Fibroblast of villous mesenchyme (primary cell): ENCODE measurements around the gene TIMELESS. TPM values are rescaled to one million over a fixed set of nuclear protein-coding genes. Genes with fewer than 3 reads are reported as not detected.

Experiments used
- DNase-seq: peaks from one replicate; pipeline ENCODE4 v3.0.0-alpha.2; 2010; ENCODE audit warnings: low read depth
- H3K4me3 ChIP-seq: 2 replicates; pipeline ENCODE4 v1.5.1; 2011; ENCODE audit warnings: low read depth, mild to moderate bottlenecking, low read length
- CTCF ChIP-seq: IDR thresholded peaks from 2 replicates; pipeline ENCODE4 v1.5.1; 2012; ENCODE audit warnings: low read depth, mild to moderate bottlenecking, low read length; ENCODE audit not compliant: insufficient read depth
- total RNA-seq: library from RNA; depleted of rRNA; stranded (reverse); fragments of >200 nt; gene quantifications from 2 replicates; pipeline ENCODE4 v1.2.3, GENCODE V29; 2012

The TIMELESS gene
- total RNA-seq, 1 donor, result 7.8 TPM

DNA sequence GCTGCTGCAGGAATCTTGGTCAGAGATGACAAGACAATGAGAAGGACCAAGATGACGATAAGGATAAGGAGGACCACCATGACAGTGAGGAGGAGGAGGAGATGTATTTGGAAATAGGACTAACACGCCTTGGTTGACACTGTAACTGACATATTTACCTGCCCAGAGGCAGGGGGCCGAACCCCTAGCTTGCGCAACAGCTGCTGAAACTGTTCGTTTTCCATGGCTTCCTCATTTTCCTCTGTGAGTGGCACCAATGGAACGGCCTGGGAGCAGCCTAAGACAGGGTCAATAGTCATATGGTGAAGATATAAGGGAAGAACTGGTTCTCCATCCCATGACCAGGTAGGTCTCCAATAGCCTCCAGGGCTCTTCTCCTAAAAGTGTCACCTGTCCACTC, 28.8 kb downstream of the TIMELESS start:
- no peak for TF ChIP-seq CTCF
- no peak for DNase-seq
- no peak overlapping the region for H3K4me3 ChIP-seq

DNA sequence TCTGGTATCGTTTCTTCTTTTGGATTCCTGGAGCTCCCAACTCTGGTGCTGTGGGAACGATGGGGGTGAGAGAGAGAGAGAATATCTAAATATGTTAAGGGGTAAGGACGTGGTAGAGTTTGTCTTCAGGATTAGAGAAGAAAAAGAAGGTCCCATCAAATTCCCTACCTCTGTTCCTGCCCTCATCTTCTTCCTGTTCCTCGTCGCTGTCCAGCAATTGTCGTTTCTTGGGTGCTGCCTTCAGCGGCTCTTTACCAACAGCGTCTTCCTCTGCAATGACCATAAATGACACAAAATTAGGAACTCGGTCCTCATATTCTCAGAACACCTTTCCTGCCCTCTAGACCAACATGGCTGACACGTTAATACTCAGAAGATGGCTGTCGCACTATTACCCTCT, 31.5 kb downstream of the TIMELESS start:
- TF ChIP-seq CTCF, result no peak
- no peak overlapping the region for H3K4me3 ChIP-seq
- DNase-seq, result no peak

GRCh38 chr12:56414401-56414800, 34.8 kb downstream of the TIMELESS start:
- no peak for TF ChIP-seq CTCF

GRCh38 chr12:56413392-56413791, 35.8 kb downstream of the TIMELESS start:
- no peak for TF ChIP-seq CTCF
- H3K4me3 ChIP-seq, result no peak overlapping the region
- no peak for DNase-seq

More at GRCh38 chr12:56414401-56414800, 34.8 kb downstream of the TIMELESS start:
- DNase-seq, result no peak
- H3K4me3 ChIP-seq, result no peak overlapping the region

DNA sequence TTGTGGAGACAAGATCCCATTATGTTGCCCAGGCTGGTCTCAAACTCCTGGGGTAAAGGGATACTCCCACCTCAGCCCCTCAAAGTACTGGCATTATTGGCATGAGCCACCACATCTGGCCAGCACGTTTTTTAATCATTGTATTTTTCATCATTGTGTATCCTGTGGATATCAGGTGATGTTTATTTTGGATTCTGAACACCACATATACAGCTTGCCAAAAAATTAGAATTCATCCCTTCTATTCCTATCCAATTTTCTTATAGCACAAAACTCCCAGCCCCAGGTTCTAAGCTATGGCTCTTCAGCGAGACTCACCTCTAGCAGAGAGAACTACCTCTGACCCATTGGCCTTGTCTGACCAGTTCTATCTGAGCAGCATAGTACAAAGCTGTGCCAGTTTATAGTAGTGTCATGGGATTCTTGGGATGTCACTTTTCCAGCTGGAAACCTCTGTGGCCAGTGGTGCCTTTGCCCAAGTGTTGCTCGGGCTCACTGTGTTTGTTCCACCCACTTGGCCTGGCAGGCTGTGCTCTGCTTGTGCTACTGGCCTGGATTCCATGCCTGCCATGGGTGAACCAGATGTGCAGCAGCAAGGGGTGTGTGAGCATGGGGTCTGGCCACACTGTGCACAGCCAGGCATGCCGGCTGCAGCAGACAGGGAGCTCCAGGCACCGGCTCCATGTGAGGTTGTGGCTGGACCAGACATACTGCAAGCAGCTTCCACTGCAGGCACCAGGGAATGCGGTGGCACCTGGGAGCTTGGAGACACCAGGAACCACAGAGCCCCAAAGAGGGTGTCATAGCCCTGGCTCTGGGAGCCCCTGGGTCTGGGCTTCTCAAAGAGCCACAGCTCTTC, 37.2 kb downstream of the TIMELESS start:
- H3K4me3 ChIP-seq, result no peak overlapping the region
- DNase-seq, result no peak
- no peak for TF ChIP-seq CTCF

DNA sequence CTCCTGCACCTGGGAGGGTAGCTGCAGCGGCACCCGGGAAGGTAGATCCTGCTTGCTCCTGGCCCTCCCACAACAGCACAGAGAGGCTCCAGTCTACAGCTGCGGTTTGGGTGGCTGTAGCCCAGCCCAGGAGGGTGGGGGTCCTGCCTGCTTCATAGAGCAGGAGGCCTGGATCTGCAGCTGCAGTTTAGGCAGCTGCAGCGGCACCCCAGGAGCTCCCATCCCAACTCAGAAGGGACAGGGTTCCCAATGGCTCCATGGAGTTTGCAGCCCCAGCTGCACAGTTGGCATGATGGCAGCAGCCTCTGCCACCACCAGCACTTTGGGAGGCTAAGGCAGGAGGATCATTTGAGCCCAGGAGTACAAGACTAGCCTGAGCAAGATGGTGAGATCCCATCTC, 38.5 kb downstream of the TIMELESS start:
- TF ChIP-seq CTCF, result no peak
- H3K4me3 ChIP-seq, result no peak overlapping the region
- no peak for DNase-seq
